WTC11 (cell line): ENCODE data around the gene KCTD4.

Source experiments
- CTCF ChIP-seq: fragments of 200-600 bp; IDR thresholded peaks from 2 replicates; pipeline ENCODE4 v1.8.0; 2022; ENCODE audit warnings: antibody characterized with exemption
- NFATC4 ChIP-seq: fragments of 250-450 bp; sonication (Bioruptor Pico); IDR thresholded peaks from 2 replicates; pipeline ENCODE4 v1.9.0; 2021; ENCODE audit warnings: mild to moderate bottlenecking
- ZBTB21 ChIP-seq: sonication (generic); formaldehyde crosslinking; IDR thresholded peaks from 2 replicates; pipeline ENCODE4 v1.8.1; 2023; ENCODE audit warnings: mild to moderate bottlenecking, missing genetic modification reagents, borderline replicate concordance
- ZNF263 ChIP-seq: sonication (generic); formaldehyde crosslinking; IDR thresholded peaks from 2 replicates; pipeline ENCODE4 v1.8.1; 2022; ENCODE audit warnings: low read depth, mild to moderate bottlenecking, moderate library complexity, missing genetic modification reagents
- TF ChIP-seq, protein P1 (sequence below): sonication (generic); formaldehyde crosslinking; IDR thresholded peaks from 2 replicates; pipeline ENCODE4 v1.8.1; 2022; ENCODE audit warnings: missing genetic modification reagents, borderline replicate concordance
- TF ChIP-seq, protein P2 (sequence below): sonication (generic); formaldehyde crosslinking; IDR thresholded peaks from 2 replicates; pipeline ENCODE4 v1.8.1; 2023; ENCODE audit warnings: mild to moderate bottlenecking, missing genetic modification reagents, moderate library complexity

DNA sequence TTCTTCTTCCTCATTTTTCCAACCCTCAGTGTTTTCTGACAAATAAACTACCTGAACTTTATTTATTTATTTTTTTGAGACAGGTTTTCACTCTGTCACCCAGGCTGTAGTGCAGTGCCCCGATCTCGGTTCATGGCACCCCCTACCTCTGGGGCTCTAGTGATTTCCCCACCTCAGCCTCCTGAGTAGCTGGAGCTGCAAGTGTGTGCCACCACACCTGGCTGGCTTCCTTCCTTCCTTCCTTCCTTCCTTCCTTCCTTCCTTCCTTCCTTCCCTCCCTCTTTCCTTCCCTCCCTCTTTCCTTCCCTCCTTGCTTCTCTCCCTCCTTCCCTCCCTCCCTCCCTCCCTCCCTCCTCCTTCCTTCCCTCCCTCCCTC lies 32.3 kb downstream of the KCTD4 start:
- no peak for TF ChIP-seq NFATC4 (CRISPR knock-in tag)
- no peak for TF ChIP-seq CTCF
- no peak for TF ChIP-seq ZBTB21
- TF ChIP-seq, protein P1, sequence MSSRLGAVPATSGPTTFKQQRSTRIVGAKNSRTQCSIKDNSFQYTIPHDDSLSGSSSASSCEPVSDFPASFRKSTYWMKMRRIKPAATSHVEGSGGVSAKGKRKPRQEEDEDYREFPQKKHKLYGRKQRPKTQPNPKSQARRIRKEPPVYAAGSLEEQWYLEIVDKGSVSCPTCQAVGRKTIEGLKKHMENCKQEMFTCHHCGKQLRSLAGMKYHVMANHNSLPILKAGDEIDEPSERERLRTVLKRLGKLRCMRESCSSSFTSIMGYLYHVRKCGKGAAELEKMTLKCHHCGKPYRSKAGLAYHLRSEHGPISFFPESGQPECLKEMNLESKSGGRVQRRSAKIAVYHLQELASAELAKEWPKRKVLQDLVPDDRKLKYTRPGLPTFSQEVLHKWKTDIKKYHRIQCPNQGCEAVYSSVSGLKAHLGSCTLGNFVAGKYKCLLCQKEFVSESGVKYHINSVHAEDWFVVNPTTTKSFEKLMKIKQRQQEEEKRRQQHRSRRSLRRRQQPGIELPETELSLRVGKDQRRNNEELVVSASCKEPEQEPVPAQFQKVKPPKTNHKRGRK (CRISPR knock-in tag): no peak
- TF ChIP-seq ZNF263: no peak
- TF ChIP-seq, protein P2, sequence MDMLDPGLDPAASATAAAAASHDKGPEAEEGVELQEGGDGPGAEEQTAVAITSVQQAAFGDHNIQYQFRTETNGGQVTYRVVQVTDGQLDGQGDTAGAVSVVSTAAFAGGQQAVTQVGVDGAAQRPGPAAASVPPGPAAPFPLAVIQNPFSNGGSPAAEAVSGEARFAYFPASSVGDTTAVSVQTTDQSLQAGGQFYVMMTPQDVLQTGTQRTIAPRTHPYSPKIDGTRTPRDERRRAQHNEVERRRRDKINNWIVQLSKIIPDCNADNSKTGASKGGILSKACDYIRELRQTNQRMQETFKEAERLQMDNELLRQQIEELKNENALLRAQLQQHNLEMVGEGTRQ: no peak
